Esophagus mucosa (tissue), 1 donor: Measurements from ENCODE around the gene PSAPL1. TPM values are rescaled to one million over a fixed set of nuclear protein-coding genes. Genes with fewer than 3 reads are reported as not detected.

ENCODE experiments used
- total RNA-seq: library from RNA; stranded (reverse); gene quantifications from one replicate; pipeline ENCODE4 v1.2.4, GENCODE V29; 2023
- donor health status: DM: yes; HTN: yes; CAD: no.

PSAPL1 gene
- total RNA-seq, 1 donor from 2014 or later: not detected

Other genes with a start within 250 kb of the PSAPL1 start
- 5.0 TPM for gene SORCS2, start 242.4 kb downstream of the PSAPL1 start, total RNA-seq